HG03457 (cell line): Measurements from ENCODE around the gene IFIT1.
"Not testable (repeated sequence)": the region's sequence is repeated elsewhere in the genome, so short reads cannot be mapped to it uniquely, and the experiment has no call there.

Experiments
- ATAC-seq: cut with Tn5 transposase; IDR thresholded peaks from one replicate; pipeline ENCODE4 v1.9.1; 2021; ENCODE audit warnings: moderate number of reproducible peaks; ENCODE audit not compliant: unreplicated experiment

Gene IFIT1

DNA sequence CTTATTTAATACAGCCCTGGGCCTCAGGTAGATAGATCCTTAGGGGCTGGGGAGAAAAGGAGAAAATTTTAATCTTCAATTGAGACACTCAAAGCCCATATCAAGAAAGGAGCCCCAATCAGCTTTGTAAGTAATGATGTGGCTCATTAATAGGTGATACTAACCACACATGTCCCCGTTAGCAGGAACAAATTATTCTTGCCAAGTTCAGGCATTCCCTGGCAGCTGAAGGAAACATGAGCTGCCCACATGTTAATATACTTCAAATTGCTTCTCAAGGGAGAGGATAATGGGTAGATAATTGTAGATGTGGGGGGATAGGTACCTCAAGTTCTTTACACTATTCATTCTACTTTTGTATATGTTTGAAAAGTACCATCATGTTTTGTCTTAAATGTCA is 36.5 kb downstream of the IFIT1 start:
- no peak for ATAC-seq

GRCh38 chr10:89431977-89432376 is 39.6 kb downstream of the IFIT1 start:
- no peak for ATAC-seq

GRCh38 chr10:89438525-89438924 is 46.1 kb downstream of the IFIT1 start:
- ATAC-seq, result no peak

DNA sequence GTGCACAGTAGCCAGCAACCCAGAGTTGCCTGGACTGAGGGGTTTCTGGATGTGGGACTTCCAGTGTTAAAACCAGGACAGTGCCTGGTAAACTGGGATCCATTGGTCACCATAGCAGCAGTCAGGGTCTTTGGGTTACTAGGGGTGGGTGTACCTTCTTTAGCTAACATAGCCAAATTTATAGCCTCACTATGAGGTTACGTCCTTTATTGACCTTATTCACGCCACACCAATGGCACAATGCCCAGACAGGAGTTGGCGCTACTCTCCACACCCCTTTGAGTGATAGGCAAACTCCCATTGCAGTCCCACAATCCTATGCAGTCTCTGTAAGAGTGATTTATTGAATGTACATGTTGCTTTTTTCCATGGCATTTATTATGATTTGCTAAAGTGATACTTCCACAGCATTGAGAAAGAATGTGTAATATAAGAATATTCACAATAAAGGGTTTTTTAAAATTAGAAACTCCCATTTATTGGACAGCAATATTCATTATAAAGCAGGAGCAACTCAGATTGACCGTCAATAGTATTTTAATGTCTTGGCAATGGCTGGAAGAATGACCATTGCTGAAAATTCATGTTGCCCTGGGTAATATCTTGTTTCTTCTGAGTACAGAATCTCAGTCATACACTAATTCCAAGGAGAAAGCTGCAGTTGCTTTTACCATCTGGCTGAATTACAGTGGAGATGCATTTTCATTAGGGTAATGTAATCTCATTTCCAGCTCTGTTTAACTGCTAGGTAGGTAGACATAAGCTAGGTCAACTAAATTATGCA is 48.0 kb downstream of the IFIT1 start:
- ATAC-seq, result no peak

GRCh38 chr10:89442289-89442688 is 49.9 kb downstream of the IFIT1 start:
- no peak for ATAC-seq

DNA sequence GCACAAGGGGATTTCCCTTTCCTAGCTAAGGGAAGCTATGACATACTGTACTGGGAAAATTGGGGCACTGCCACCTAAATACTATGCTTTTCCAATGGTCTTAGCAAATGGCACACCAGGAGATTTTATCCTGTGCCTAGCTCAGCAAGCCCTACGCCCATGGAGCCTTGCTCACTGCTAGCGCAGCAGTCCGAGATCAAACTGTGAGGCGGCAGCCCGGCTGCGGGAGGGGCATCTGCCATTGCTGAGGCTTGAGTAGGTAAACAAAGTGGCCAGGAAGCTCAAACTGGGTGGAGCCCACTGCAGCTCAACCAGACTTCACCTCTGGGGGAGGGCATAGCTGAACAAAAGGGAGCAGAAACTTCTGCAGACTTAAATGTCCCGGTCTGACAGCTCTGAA is 52.4 kb downstream of the IFIT1 start:
- ATAC-seq, result not testable (repeated sequence)

DNA sequence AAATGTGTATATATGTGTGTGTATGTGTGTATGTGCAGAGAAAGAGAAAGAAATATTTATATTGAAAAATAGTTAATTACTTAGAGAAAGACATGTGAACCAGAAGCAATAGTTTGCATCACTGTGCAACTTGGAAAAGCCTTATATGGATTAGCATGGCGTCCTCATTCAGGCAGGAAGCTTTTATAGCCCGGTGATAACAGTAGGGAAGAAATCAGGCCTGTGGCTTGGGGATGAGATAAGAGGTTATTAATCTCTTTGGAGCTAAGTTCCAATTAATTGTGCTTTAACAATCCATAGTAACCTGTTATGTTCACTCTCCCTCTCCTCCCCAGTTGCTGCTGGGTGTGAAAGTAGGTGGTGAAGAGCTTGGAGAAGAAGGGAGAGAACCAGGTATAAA is 58.5 kb downstream of the IFIT1 start:
- ATAC-seq, result no peak

DNA sequence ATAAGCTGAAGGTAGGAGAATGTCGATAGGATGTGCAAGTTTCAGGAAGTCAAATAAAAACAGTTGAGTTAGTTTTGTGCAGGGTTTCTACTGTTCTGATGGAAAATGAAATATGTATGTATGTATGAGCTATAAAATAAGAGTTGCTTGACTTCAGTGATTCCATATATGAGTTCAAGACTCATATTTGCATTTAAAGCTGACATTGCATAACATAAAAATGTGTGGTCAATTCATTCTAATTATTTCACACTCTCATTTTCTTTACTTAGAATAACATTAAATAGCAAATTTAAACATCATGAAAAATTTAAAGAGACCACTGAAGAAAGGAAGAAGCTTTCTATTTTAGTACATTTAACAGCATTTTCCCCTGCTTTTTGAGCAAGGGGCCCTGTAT is 59.8 kb downstream of the IFIT1 start:
- no peak for ATAC-seq

DNA sequence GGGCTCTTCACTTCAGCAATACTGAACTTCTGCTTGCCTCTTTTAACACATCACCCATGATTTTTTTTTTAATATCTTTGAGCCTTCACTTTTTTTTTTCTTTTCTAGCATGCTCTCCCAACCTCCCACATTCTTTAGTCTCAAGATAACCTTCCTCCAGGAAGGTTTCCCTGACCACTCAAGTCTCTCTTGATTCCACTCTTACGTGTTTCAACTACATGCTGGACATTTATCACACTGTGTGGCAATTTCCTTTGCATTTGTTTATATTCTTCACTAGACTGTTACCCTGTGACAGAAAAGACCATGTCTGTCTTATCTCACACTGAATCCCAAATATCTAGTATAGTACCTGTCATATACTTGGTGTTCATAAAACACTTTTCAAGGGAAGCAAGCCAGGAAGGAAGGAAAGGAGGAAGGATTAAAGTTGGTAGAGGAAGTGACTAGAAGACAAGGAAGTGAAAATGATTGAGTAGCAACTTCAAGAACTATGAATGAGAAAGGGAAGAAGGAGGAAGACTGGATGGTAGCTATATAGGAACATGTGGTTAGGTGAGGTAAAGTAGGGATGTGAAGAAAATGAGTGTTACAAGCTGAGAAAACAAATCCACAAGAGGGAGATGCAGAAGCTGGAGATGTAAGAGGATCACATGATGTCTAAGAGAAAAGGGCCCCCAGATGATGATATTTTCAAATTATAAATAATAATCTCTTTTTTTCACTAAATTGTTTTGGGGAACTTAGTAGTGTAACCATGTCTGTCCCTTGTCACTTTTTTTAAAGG is 62.3 kb downstream of the IFIT1 start:
- no peak for ATAC-seq
